Measurements from ENCODE around the gene SULT2A1. TPM values are rescaled to one million over a fixed set of nuclear protein-coding genes. Genes with fewer than 3 reads are reported as not detected.

The SULT2A1 gene, protein sequence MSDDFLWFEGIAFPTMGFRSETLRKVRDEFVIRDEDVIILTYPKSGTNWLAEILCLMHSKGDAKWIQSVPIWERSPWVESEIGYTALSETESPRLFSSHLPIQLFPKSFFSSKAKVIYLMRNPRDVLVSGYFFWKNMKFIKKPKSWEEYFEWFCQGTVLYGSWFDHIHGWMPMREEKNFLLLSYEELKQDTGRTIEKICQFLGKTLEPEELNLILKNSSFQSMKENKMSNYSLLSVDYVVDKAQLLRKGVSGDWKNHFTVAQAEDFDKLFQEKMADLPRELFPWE
- total RNA-seq (2012; rRNA removed) (not detected in 2 replicates), polyA plus RNA-seq (2012; rRNA removed) (not detected in 2 replicates), Bru-seq, nascent RNA (not detected), BruChase-seq, experiment 1, labeled RNA remaining after a 6-hour chase (percentile 0 among the genes with signal in this experiment), BruChase-seq, experiment 2, labeled RNA remaining after a 2-hour chase (not detected)
- not detected in 2 replicates for polyA plus RNA-seq (2012; cell fraction: cytosol; rRNA removed)
- polyA plus RNA-seq (2012; cell fraction: nucleus; rRNA removed; ENCODE audit: low replicate concordance): not detected in 2 replicates
- long read RNA-seq: 0 reads

DNA sequence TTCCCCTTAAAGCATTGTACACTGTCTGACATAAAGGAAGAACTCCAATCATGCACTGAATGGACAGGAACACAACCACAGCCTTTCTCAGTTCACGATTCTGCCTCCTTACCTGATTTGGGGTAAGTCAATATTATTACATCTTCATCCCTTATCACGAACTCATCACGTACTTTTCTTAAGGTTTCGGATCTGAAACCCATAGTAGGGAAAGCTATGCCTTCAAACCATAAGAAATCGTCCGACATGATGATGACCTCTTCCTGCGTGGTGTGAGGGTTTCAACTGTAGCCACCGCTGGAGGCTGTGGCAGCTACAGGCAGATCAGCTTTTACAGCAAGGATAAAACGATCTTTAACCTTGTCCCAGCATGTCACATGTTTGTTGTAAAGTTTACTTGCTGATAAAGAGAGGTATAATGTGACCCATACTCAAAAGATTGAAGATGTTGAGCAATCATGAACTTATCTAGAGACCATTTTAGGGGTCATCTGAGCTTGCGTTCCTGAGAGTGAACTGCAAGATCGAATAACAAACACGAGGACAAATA is at the start of gene SULT2A1:
Gene SULT2A1 (minus strand): TSS at position 306 of the 550 bp plus-strand sequence. CDS start 58 bp downstream, at position 248.
- Histone ChIP-seq H4K8ac (ENCODE audit: low read depth in 2 of 2, low read length in 2 of 2) (no peak within 1 kb of the TSS), H2BK120ac (ENCODE audit: low read depth, low read length) (no peak within 1 kb of the TSS), H3K4me2 (ENCODE audit: low read depth, low read length) (no peak within 1 kb of the TSS), H3K18ac (ENCODE audit: low read depth, low read length) (no peak within 1 kb of the TSS), H2BK20ac (ENCODE audit: low read depth, low read length) (no peak within 1 kb of the TSS), H3K9me1 (ENCODE audit: insufficient read depth, low read length) (no peaks in the 10 kb centered on the region), H2AK9ac (replicated peaks; ENCODE audit: low read depth, low read length, poor library complexity) (no peak within 1 kb of the TSS), H4K91ac (ENCODE audit: insufficient read depth, low read depth, low read length) (no peak within 1 kb of the TSS), H2BK15ac (ENCODE audit: low read depth, low read length) (no peak within 1 kb of the TSS), H2AK5ac (ENCODE audit: low read depth, low read length) (no peak within 1 kb of the TSS), H3K27me3 (ENCODE audit: control insufficient read depth, insufficient read depth, low read length) (0 out of 2 replicates have a peak, but pooled peaks cover 3% of the 10 kb centered on the region), H3K9ac (ENCODE audit: low read depth, low read length) (no peak within 1 kb of the TSS), H2BK5ac (ENCODE audit: low read depth, low read length, poor library complexity, severe bottlenecking) (no peak within 1 kb of the TSS), H3K4me1 (ENCODE audit: control insufficient read depth, insufficient read depth, low read length) (no peaks in the 10 kb centered on the region), H3K56ac (ENCODE audit: extremely low read depth, insufficient read depth, low read length) (no peak within 1 kb of the TSS), H2AFZ (replicated peaks; ENCODE audit: low read length, poor library complexity) (no peak within 1 kb of the TSS), H3K4me3 (ENCODE audit: insufficient read depth, low read depth, low read length) (no peak within 1 kb of the TSS), H4K20me1 (ENCODE audit: insufficient read depth, low read length) (no peaks in the 10 kb centered on the region), H3K79me1 (ENCODE audit: low read depth in 1 of 2, low read length in 2 of 2) (no peaks in the 10 kb centered on the region), H3K36me3 (ENCODE audit: control insufficient read depth, insufficient read depth, low read length) (no peaks in the 10 kb centered on the region), H3K14ac (replicated peaks; ENCODE audit: low read depth, low read length) (no peak within 1 kb of the TSS), H3K23ac (ENCODE audit: low read depth, low read length) (no peak within 1 kb of the TSS), H3K9me3 (ENCODE audit: control insufficient read depth, insufficient read depth, low read length) (no peaks in the 10 kb centered on the region; the same call in 1 of the 2 replicates), H3K27ac (ENCODE audit: insufficient read depth, low read length) (no peak within 1 kb of the TSS), H3K4ac (ENCODE audit: low read depth, low read length) (no peak within 1 kb of the TSS), H4K5ac (ENCODE audit: low read depth, low read length) (no peak within 1 kb of the TSS)
- no peak for DNase-seq
- WGBS, 2 experiments (ENCODE audit: extremely low coverage in 2 of 2, insufficient read length in 1 of 2): no CpG with 5 or more reads among the region's 12 CpGs
- in situ Hi-C loops (cut with MboI; ENCODE audit: low sequenced_read_pairs) (no loop called here), dilution Hi-C loops (cut with HindIII; ENCODE audit: low sequenced_read_pairs, unreplicated experiment) (no loop called here), intact Hi-C loops (cut with micrococcal nuclease) (no loop called here)
- BruUV-seq (replicated peaks): no TSS peak
- CTCF ChIA-PET: no interaction called here
- POLR2A ChIA-PET (ENCODE audit: unreplicated experiment): no interaction called here
- no peak for ATAC-seq (ENCODE audit: low read depth)
- no peak for TF ChIP-seq MAFK (IDR thresholded peaks at IDR 0.05; ENCODE audit: low read depth, low read length)
- TF ChIP-seq SMC3 (IDR thresholded peaks at IDR 0.05; ENCODE audit: low read depth, low read length): no peak
- no peak for TF ChIP-seq RCOR1 (IDR thresholded peaks at IDR 0.05; ENCODE audit: insufficient replicate concordance, low read length)
- TF ChIP-seq, protein P1, sequence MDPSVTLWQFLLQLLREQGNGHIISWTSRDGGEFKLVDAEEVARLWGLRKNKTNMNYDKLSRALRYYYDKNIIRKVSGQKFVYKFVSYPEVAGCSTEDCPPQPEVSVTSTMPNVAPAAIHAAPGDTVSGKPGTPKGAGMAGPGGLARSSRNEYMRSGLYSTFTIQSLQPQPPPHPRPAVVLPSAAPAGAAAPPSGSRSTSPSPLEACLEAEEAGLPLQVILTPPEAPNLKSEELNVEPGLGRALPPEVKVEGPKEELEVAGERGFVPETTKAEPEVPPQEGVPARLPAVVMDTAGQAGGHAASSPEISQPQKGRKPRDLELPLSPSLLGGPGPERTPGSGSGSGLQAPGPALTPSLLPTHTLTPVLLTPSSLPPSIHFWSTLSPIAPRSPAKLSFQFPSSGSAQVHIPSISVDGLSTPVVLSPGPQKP (IDR thresholded peaks at IDR 0.05; ENCODE audit: borderline replicate concordance, low read depth, low read length): no peak
- TF ChIP-seq RAD21 (IDR thresholded peaks at IDR 0.05; ENCODE audit: low read length): no peak
- TF ChIP-seq MAZ (IDR thresholded peaks at IDR 0.05; ENCODE audit: borderline replicate concordance, low read depth, low read length): no peak
- TF ChIP-seq MXI1 (IDR thresholded peaks at IDR 0.05; ENCODE audit: borderline replicate concordance, low read depth, low read length): no peak
- TF ChIP-seq RFX5 (IDR thresholded peaks at IDR 0.05; ENCODE audit: low read depth, low read length): no peak
- TF ChIP-seq POLR2A (IDR thresholded peaks at IDR 0.05; ENCODE audit: low read depth, low read length): no peak
- TF ChIP-seq, protein P2, sequence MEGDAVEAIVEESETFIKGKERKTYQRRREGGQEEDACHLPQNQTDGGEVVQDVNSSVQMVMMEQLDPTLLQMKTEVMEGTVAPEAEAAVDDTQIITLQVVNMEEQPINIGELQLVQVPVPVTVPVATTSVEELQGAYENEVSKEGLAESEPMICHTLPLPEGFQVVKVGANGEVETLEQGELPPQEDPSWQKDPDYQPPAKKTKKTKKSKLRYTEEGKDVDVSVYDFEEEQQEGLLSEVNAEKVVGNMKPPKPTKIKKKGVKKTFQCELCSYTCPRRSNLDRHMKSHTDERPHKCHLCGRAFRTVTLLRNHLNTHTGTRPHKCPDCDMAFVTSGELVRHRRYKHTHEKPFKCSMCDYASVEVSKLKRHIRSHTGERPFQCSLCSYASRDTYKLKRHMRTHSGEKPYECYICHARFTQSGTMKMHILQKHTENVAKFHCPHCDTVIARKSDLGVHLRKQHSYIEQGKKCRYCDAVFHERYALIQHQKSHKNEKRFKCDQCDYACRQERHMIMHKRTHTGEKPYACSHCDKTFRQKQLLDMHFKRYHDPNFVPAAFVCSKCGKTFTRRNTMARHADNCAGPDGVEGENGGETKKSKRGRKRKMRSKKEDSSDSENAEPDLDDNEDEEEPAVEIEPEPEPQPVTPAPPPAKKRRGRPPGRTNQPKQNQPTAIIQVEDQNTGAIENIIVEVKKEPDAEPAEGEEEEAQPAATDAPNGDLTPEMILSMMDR (conservative IDR thresholded peaks at IDR 0.05; ENCODE audit: low read depth, low read length): no peak
- no peak for TF ChIP-seq BHLHE40 (IDR thresholded peaks at IDR 0.05; ENCODE audit: low read depth, low read length)
- no peak for TF ChIP-seq FOS (IDR thresholded peaks at IDR 0.05; ENCODE audit: low read depth, low read length)
- TF ChIP-seq NFE2L2 (IDR thresholded peaks at IDR 0.05; ENCODE audit: low read depth, low read length): no peak
- no peak for TF ChIP-seq CEBPB (IDR thresholded peaks at IDR 0.05; ENCODE audit: low read depth, low read length)
- no peak for TF ChIP-seq CHD1 (IDR thresholded peaks at IDR 0.05; ENCODE audit: low read depth, low read length)

Data from IMR-90 (cell line).